Loucy (cell line): Measurements from ENCODE around the gene SF3B2.
"Not testable (repeated sequence)": the region's sequence is repeated elsewhere in the genome, so short reads cannot be mapped to it uniquely, and the experiment has no call there.

Source experiments
- EZH2phosphoT487 ChIP-seq: fragments of 200-600 bp; IDR thresholded peaks from 2 replicates; pipeline ENCODE4 v1.6.1; 2018; ENCODE audit warnings: antibody characterized with exemption, mild to moderate bottlenecking, moderate library complexity, borderline replicate concordance
- TF ChIP-seq, protein P1 (sequence below): fragments of 200-600 bp; sonication (generic); conservative IDR thresholded peaks from 2 replicates; pipeline ENCODE4 v1.5.1; 2014; ENCODE audit warnings: mild to moderate bottlenecking, antibody characterized with exemption, low read length

DNA sequence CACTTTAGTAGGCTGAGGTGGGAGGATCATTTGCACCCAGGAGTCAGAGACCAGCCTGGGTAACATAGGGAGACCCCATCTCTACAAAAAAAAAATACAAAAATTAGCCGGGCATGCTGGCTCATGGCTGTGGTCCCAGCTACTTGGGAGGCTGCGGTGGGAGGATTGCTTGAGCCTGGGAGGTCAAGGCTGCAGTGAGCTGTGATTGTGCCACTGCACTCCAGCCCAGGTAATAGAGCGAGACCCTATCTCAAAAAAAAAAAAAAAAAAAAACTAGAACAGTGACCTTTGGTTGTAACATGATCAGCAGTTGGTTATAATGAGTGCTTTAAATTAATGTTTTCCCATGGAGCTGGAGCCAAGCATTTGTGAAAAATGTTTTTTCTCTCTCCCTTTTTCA is 62.8 kb downstream of the SF3B2 start:
- TF ChIP-seq, protein P1, sequence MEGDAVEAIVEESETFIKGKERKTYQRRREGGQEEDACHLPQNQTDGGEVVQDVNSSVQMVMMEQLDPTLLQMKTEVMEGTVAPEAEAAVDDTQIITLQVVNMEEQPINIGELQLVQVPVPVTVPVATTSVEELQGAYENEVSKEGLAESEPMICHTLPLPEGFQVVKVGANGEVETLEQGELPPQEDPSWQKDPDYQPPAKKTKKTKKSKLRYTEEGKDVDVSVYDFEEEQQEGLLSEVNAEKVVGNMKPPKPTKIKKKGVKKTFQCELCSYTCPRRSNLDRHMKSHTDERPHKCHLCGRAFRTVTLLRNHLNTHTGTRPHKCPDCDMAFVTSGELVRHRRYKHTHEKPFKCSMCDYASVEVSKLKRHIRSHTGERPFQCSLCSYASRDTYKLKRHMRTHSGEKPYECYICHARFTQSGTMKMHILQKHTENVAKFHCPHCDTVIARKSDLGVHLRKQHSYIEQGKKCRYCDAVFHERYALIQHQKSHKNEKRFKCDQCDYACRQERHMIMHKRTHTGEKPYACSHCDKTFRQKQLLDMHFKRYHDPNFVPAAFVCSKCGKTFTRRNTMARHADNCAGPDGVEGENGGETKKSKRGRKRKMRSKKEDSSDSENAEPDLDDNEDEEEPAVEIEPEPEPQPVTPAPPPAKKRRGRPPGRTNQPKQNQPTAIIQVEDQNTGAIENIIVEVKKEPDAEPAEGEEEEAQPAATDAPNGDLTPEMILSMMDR = not testable (repeated sequence)
- TF ChIP-seq EZH2phosphoT487 = not testable (repeated sequence)
